Testis (tissue), 3 donors: ENCODE measurements around the gene FUT8. TPM values are rescaled to one million over a fixed set of nuclear protein-coding genes. Genes with fewer than 3 reads are reported as not detected.

Experiments used
- DNase-seq: peaks from one replicate; pipeline ENCODE4 v3.0.0-alpha.2; 2019
- H3K27ac ChIP-seq, 2 donors: fragments of 200-600 bp; sonication (generic); one replicate each; pipeline ENCODE4 v1.5.1; 2019
- H3K27me3 ChIP-seq: fragments of 200-600 bp; sonication (generic); one replicate; pipeline ENCODE4 v1.5.1; 2019
- H3K36me3 ChIP-seq: fragments of 200-600 bp; sonication (generic); one replicate; pipeline ENCODE4 v1.5.1; 2017; ENCODE audit warnings: low read depth; ENCODE audit errors: missing control alignments
- H3K4me1 ChIP-seq: fragments of 200-600 bp; sonication (generic); one replicate; pipeline ENCODE4 v1.5.1; 2019
- H3K4me3 ChIP-seq, 2 donors: fragments of 200-600 bp; sonication (generic); one replicate each; pipeline ENCODE4 v1.5.1; 2017 to 2019
- H3K9me3 ChIP-seq: fragments of 200-600 bp; sonication (generic); one replicate; pipeline ENCODE4 v1.5.1; 2017
- POLR2A ChIP-seq: fragments of 450-650 bp; IDR thresholded peaks from one replicate; pipeline ENCODE4 v1.6.1; 2017; ENCODE audit warnings: antibody characterized with exemption, mild to moderate bottlenecking, moderate library complexity
- WGBS, 2 donors: methylation state at CpG; one replicate each; pipeline ENCODE4 v1.1.5; 2018; 5-methylcytosine and 5-hydroxymethylcytosine counted together
- intact Hi-C: fragments of 100-400 bp; cut with DNase I; formaldehyde crosslinking; loops from one replicate; pipeline ENCODE4 v1.15.1; 2023; ENCODE audit warnings: low total_unique reads
- polyA plus RNA-seq: library from polyadenylated mRNA; stranded (reverse); fragments of 350-450 nt; fragmentation: Illumina TruSeq; extraction: RNeasy Lipid Tissue Mini Kit (QIAGEN cat#74804); gene quantifications from one replicate; pipeline ENCODE4 v1.2.3, GENCODE V29; 2014; ENCODE audit warnings: low read depth, low replicate concordance; ENCODE audit not compliant: insufficient read depth
- total RNA-seq, 2 donors: library from RNA; depleted of rRNA; stranded (reverse); fragments of >200 nt; gene quantifications; one replicate each; pipeline ENCODE4 v1.2.3, GENCODE V29; 2016
- TF ChIP-seq, protein P1 (sequence below), 3 experiments: fragments of 450-650 bp in 2 of 3; fragments of 200-600 bp in 1 of 3; sonication (generic) in 1 of 3; IDR thresholded peaks; one replicate each; pipeline ENCODE4 v1.5.1; 2016 to 2019; ENCODE audit warnings: antibody characterized with exemption in 3 of 3, mild to moderate bottlenecking in 2 of 3, moderate library complexity in 1 of 3

The FUT8 gene
- total and polyA plus RNA-seq, 3 donors from 2014 or later, result 47.1 to 68.3 (median 58.7) TPM

GRCh38 chr14:65413739-65414045, 1.2 kb downstream of the FUT8 start:
- intact Hi-C loops, result loop anchor here (10.0 kb wide), 1 partner anchor 411 kb away; no protein-coding TSS in a partner anchor
- WGBS, 2 donors, result 16 to 19% methylated on average over 5 to 6 of the region's 6 CpGs
- DNase-seq, result no peak
- peak overlapping the region; percentile 79 to 94 for H3K4me3 ChIP-seq
- H3K4me1 ChIP-seq, result no peaks in the 10 kb centered on the region
- H3K9me3 ChIP-seq, result no peaks in the 10 kb centered on the region
- no peaks in the 10 kb centered on the region for H3K27me3 ChIP-seq
- no peaks in the 10 kb centered on the region for H3K36me3 ChIP-seq
- H3K27ac ChIP-seq, result peak overlapping the region; percentile 94 to 96
- TF ChIP-seq, protein P1, sequence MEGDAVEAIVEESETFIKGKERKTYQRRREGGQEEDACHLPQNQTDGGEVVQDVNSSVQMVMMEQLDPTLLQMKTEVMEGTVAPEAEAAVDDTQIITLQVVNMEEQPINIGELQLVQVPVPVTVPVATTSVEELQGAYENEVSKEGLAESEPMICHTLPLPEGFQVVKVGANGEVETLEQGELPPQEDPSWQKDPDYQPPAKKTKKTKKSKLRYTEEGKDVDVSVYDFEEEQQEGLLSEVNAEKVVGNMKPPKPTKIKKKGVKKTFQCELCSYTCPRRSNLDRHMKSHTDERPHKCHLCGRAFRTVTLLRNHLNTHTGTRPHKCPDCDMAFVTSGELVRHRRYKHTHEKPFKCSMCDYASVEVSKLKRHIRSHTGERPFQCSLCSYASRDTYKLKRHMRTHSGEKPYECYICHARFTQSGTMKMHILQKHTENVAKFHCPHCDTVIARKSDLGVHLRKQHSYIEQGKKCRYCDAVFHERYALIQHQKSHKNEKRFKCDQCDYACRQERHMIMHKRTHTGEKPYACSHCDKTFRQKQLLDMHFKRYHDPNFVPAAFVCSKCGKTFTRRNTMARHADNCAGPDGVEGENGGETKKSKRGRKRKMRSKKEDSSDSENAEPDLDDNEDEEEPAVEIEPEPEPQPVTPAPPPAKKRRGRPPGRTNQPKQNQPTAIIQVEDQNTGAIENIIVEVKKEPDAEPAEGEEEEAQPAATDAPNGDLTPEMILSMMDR (IDR thresholded peaks at IDR 0.05), result no peak
- TF ChIP-seq POLR2A, result no peak

DNA sequence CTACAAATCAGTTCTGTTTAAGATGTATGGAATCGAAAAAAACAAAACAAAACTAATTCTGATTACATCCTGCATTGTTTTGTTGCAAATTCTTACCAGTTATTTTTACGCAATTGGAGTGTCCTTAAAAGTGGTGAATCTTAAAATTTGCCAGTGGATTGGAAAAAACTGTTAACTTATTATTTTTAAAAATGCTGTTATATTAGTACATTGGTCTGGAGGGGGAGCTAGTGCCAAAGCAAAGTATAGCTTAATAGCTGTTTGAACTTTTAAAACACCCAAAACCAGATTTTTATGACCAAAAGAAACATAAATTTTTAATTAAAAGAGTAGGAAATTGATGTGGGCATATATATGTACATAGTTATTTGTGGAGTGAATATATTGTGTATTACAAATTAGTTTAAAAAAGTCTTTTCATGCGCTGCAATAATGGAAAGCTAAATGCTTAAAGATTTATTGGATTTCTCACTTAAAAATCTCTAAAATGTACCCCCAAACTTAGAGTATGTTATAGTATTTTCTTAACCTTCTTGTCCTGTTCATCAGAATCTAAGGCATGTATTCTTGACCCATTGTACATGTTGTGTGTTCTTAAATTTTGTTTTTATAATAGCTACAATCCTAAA, 2.5 kb downstream of the FUT8 start:
- Histone ChIP-seq H3K4me1 (no peaks in the 10 kb centered on the region), H3K9me3 (no peaks in the 10 kb centered on the region), H3K36me3 (no peaks in the 10 kb centered on the region), H3K27ac (no peak overlapping the region), H3K4me3 (no peak overlapping the region), H3K27me3 (no peaks in the 10 kb centered on the region)
- intact Hi-C loops, result loop anchor here (10.0 kb wide), 1 partner anchor 410 kb away; no protein-coding TSS in a partner anchor
- TF ChIP-seq POLR2A, result no peak
- TF ChIP-seq, protein P1 (IDR thresholded peaks at IDR 0.05), result peak in 2 of 3 experiments; percentile 13 to 44
- DNase-seq, result peak; percentile 34
- 51 to 54% methylated on average over 3 of the region's 3 CpGs for WGBS, 2 donors

GRCh38 chr14:65415613-65416012, 3.1 kb downstream of the FUT8 start:
- H3K4me3 ChIP-seq, result no peak overlapping the region

GRCh38 chr14:65419593-65420252, 7.2 kb downstream of the FUT8 start:
- Histone ChIP-seq H3K36me3 (no peaks in the 10 kb centered on the region), H3K27me3 (no peaks in the 10 kb centered on the region), H3K27ac (no peak overlapping the region), H3K4me1 (no peaks in the 10 kb centered on the region), H3K9me3 (no peaks in the 10 kb centered on the region), H3K4me3 (no peak overlapping the region)
- WGBS, 2 donors, result 63 to 82% methylated on average over 5 of the region's 5 CpGs
- DNase-seq, result no peak
- TF ChIP-seq, protein P1 (IDR thresholded peaks at IDR 0.05), result no peak
- TF ChIP-seq POLR2A, result no peak
- intact Hi-C loops, result loop anchor here (10.0 kb wide), 1 partner anchor 405 kb away; no protein-coding TSS in a partner anchor

More at GRCh38 chr14:65415613-65416012, 3.1 kb downstream of the FUT8 start:
- intact Hi-C loops, result loop anchor here (10.0 kb wide), 1 partner anchor 409 kb away; no protein-coding TSS in a partner anchor
- H3K9me3 ChIP-seq, result no peaks in the 10 kb centered on the region
- H3K27ac ChIP-seq, result no peak overlapping the region
- no peak for DNase-seq
- H3K4me1 ChIP-seq, result no peaks in the 10 kb centered on the region
- no peaks in the 10 kb centered on the region for H3K27me3 ChIP-seq
- H3K36me3 ChIP-seq, result no peaks in the 10 kb centered on the region
- no peak for TF ChIP-seq POLR2A
- TF ChIP-seq, protein P1 (IDR thresholded peaks at IDR 0.05), result no peak
- 76 to 77% methylated on average over 3 of the region's 3 CpGs for WGBS, 2 donors
